HEK293T (cell line): ENCODE data around the gene IFIT1B.

ENCODE experiments used
- CTCF ChIA-PET: fragments of 350-600 bp; formaldehyde crosslinking; extraction: SDS; loops from one replicate; lab custom pipeline; 2021; ENCODE audit warnings: antibody characterized with exemption, inconsistent platforms; lab: Yijun Ruan, JAX
- POLR2A ChIA-PET: fragments of 350-600 bp; formaldehyde crosslinking; extraction: SDS; loops from one replicate; lab custom pipeline; 2020; ENCODE audit warnings: antibody characterized with exemption, inconsistent platforms; lab: Yijun Ruan, JAX
- DNase-seq: peaks from one replicate; pipeline ENCODE4 v3.0.0; 2012; ENCODE audit warnings: mixed read lengths; ENCODE audit errors: extremely low spot score
- ARNT ChIP-seq: fragments of 450-650 bp; IDR thresholded peaks from 2 replicates; pipeline ENCODE4 v1.6.1; 2017; ENCODE audit warnings: mild to moderate bottlenecking
- BHLHE40 ChIP-seq: fragments of 450-650 bp; IDR thresholded peaks from 2 replicates; pipeline ENCODE4 v1.6.1; 2016; ENCODE audit warnings: mild to moderate bottlenecking, moderate library complexity, borderline replicate concordance
- CTBP1 ChIP-seq: fragments of 450-650 bp; IDR thresholded peaks from 2 replicates; pipeline ENCODE4 v1.6.1; 2016; ENCODE audit warnings: borderline replicate concordance
- ELF4 ChIP-seq: fragments of 450-650 bp; IDR thresholded peaks from 2 replicates; pipeline ENCODE4 v1.6.1; 2017; ENCODE audit warnings: antibody characterized with exemption
- FOXA1 ChIP-seq: fragments of 450-650 bp; IDR thresholded peaks from 2 replicates; pipeline ENCODE4 v1.6.1; 2016; ENCODE audit warnings: mild to moderate bottlenecking
- FOXK2 ChIP-seq: fragments of 450-650 bp; IDR thresholded peaks from 2 replicates; pipeline ENCODE4 v1.6.1; 2016; ENCODE audit warnings: mild to moderate bottlenecking
- FOXM1 ChIP-seq: fragments of 450-650 bp; IDR thresholded peaks from 2 replicates; pipeline ENCODE4 v1.6.1; 2017; ENCODE audit warnings: mild to moderate bottlenecking, borderline replicate concordance
- HDGF ChIP-seq: fragments of 450-650 bp; IDR thresholded peaks from 2 replicates; pipeline ENCODE4 v1.6.1; 2017; ENCODE audit warnings: antibody characterized with exemption, borderline replicate concordance
- L3MBTL2 ChIP-seq: fragments of 450-650 bp; conservative IDR thresholded peaks from 2 replicates; pipeline ENCODE4 v1.6.1; 2016; ENCODE audit warnings: mild to moderate bottlenecking
- LEF1 ChIP-seq: fragments of 450-650 bp; IDR thresholded peaks from 2 replicates; pipeline ENCODE4 v1.6.1; 2017; ENCODE audit warnings: mild to moderate bottlenecking, borderline replicate concordance
- NFRKB ChIP-seq: fragments of 450-650 bp; IDR thresholded peaks from 2 replicates; pipeline ENCODE4 v1.6.1; 2016; ENCODE audit warnings: mild to moderate bottlenecking, moderate library complexity
- PKNOX1 ChIP-seq: fragments of 450-650 bp; IDR thresholded peaks from 2 replicates; pipeline ENCODE4 v1.6.1; 2016
- SP1 ChIP-seq: fragments of 450-650 bp; IDR thresholded peaks from 2 replicates; pipeline ENCODE4 v1.6.1; 2017
- SUZ12 ChIP-seq: fragments of 450-650 bp; IDR thresholded peaks from 2 replicates; pipeline ENCODE4 v1.6.1; 2016; ENCODE audit warnings: mild to moderate bottlenecking
- TARDBP ChIP-seq: fragments of 450-650 bp; IDR thresholded peaks from 2 replicates; pipeline ENCODE4 v1.6.1; 2016
- ZNF384 ChIP-seq: fragments of 450-650 bp; IDR thresholded peaks from 2 replicates; pipeline ENCODE4 v1.6.1; 2016

IFIT1B gene

GRCh38 chr10:89342206-89342958 lies 35.5 kb upstream of the IFIT1B start:
- POLR2A ChIA-PET = no interaction called here
- CTCF ChIA-PET = interaction anchor here (0.6 kb wide), 1 partner anchor 63 kb away, joined by 5 read pairs; no protein-coding TSS in a partner anchor
- no peak for DNase-seq
- no peak for TF ChIP-seq ELF4
- TF ChIP-seq FOXM1 = no peak
- TF ChIP-seq FOXA1 = no peak
- no peak for TF ChIP-seq BHLHE40
- TF ChIP-seq L3MBTL2 = no peak
- TF ChIP-seq SP1 = no peak
- TF ChIP-seq SUZ12 = no peak
- no peak for TF ChIP-seq NFRKB
- TF ChIP-seq ZNF384 = no peak
- no peak for TF ChIP-seq TARDBP
- no peak for TF ChIP-seq HDGF
- TF ChIP-seq PKNOX1 = no peak

- TF ChIP-seq ZNF384 (no peak), ARNT (no peak), TARDBP (no peak)
- ChIA-PET POLR2A (no interaction called here), CTCF (no interaction called here)
- no peak for DNase-seq
Measured at GRCh38 chr10:89343089-89343767, 34.6 kb upstream of the IFIT1B start.

GRCh38 chr10:89344156-89344555 lies 33.7 kb upstream of the IFIT1B start:
- POLR2A ChIA-PET = no interaction called here
- TF ChIP-seq TARDBP (no peak), FOXM1 (no peak), LEF1 (no peak), SUZ12 (no peak), ARNT (no peak), SP1 (no peak), BHLHE40 (no peak), CTBP1 (no peak), PKNOX1 (no peak), ELF4 (no peak), L3MBTL2 (no peak), ZNF384 (no peak), NFRKB (no peak)
- CTCF ChIA-PET = no interaction called here
- no peak for DNase-seq

GRCh38 chr10:89345367-89346000 lies 32.4 kb upstream of the IFIT1B start:
- DNase-seq = no peak
- TF ChIP-seq SP1 (no peak), ELF4 (no peak), NFRKB (no peak), HDGF (no peak), CTBP1 (no peak), ZNF384 (no peak), ARNT (no peak), FOXK2 (no peak), PKNOX1 (no peak), BHLHE40 (no peak), L3MBTL2 (no peak), TARDBP (no peak), LEF1 (no peak), FOXM1 (no peak)
- ChIA-PET CTCF (interaction anchor here (0.6 kb wide), 1 partner anchor 490 kb away, joined by 3 read pairs; no protein-coding TSS in a partner anchor), POLR2A (no interaction called here)

GRCh38 chr10:89346405-89347254 lies 31.2 kb upstream of the IFIT1B start:
- DNase-seq = no peak
- ChIA-PET POLR2A (no interaction called here), CTCF (no interaction called here)
- TF ChIP-seq ZNF384 (no peak), FOXA1 (no peak), BHLHE40 (no peak), LEF1 (no peak), ELF4 (no peak), HDGF (no peak), ARNT (no peak), CTBP1 (no peak), L3MBTL2 (no peak), FOXK2 (no peak), NFRKB (no peak), TARDBP (no peak), PKNOX1 (no peak), SP1 (no peak)
